ENCODE results near the gene DEFB124.
A peak's percentile ranks its signal among the peaks of the same experiment; 100 is the strongest.
"Not testable (repeated sequence)": the region's sequence is repeated elsewhere in the genome, so short reads cannot be mapped to it uniquely, and the experiment has no call there.

Gene DEFB124

GRCh38 chr20:31474758-31475427 lies at the start of gene DEFB124, which contains the start of gene REM1:
TSS of gene DEFB124 (minus strand) at chr20:31475127. CDS start at chr20:31473013, 2,114 bp downstream.
TSS of gene REM1 (plus strand) at chr20:31475288. CDS start at chr20:31476446, 1,158 bp downstream.
- no peak for DNase-seq

- no peak for DNase-seq
Measured at GRCh38 chr20:31523361-31524283, 48.7 kb upstream of the DEFB124 start.

- no peak for DNase-seq
Measured at GRCh38 chr20:31522731-31523130, 47.8 kb upstream of the DEFB124 start.

- not testable (repeated sequence) for DNase-seq
Measured at GRCh38 chr20:31521267-31521666, 46.3 kb upstream of the DEFB124 start.

GRCh38 chr20:31517373-31517772 lies 42.4 kb upstream of the DEFB124 start:
- no peak for DNase-seq

GRCh38 chr20:31516651-31517050 lies 41.7 kb upstream of the DEFB124 start:
- DNase-seq, result no peak

GRCh38 chr20:31516166-31516565 lies 41.2 kb upstream of the DEFB124 start:
- DNase-seq, result no peak

- no peak for DNase-seq
Measured at GRCh38 chr20:31515775-31516107, 40.8 kb upstream of the DEFB124 start.

- DNase-seq, result no peak
Measured at GRCh38 chr20:31515072-31515774, 40.3 kb upstream of the DEFB124 start.

- DNase-seq, result peak; percentile 78
Measured at GRCh38 chr20:31514154-31515071, 39.5 kb upstream of the DEFB124 start, which contains the start of gene HM13. TSS of gene HM13 (plus strand) at chr20:31514442. CDS start at chr20:31514552, 110 bp downstream.

- no peak for DNase-seq
Measured at GRCh38 chr20:31508517-31509244, 33.8 kb upstream of the DEFB124 start.

- DNase-seq, result no peak
Measured at GRCh38 chr20:31505903-31506302, 31.0 kb upstream of the DEFB124 start.

- DNase-seq, result peak; percentile 63
Measured at GRCh38 chr20:31502884-31503673, 28.2 kb upstream of the DEFB124 start.

- DNase-seq, result no peak
Measured at GRCh38 chr20:31500527-31500926, 25.6 kb upstream of the DEFB124 start.

GRCh38 chr20:31497838-31498540 lies 23.1 kb upstream of the DEFB124 start:
- DNase-seq, result no peak

- DNase-seq, result no peak
Measured at GRCh38 chr20:31496761-31497295, 21.9 kb upstream of the DEFB124 start.

- DNase-seq, result no peak
Measured at GRCh38 chr20:31494131-31494530, 19.2 kb upstream of the DEFB124 start.

GRCh38 chr20:31490752-31491151 lies 15.8 kb upstream of the DEFB124 start:
- no peak for DNase-seq

- DNase-seq, result no peak
Measured at GRCh38 chr20:31489152-31489551, 14.2 kb upstream of the DEFB124 start.

- DNase-seq, result no peak
Measured at GRCh38 chr20:31488115-31488514, 13.2 kb upstream of the DEFB124 start.

Measured in activated T-cell treated with anti-CD3 and anti-CD28 coated beads for 4 hours (primary cell).